GM23248 (cell line): ENCODE measurements around the gene KSR2. TPM values are rescaled to one million over a fixed set of nuclear protein-coding genes. Genes with fewer than 3 reads are reported as not detected.

Source experiments
- DNase-seq: peaks from one replicate; pipeline ENCODE4 v3.0.0-alpha.2; 2015
- H2AFZ ChIP-seq: fragments of 200-600 bp; sonication (generic); 2 replicates; pipeline ENCODE4 v1.6.1; 2016; ENCODE audit warnings: antibody characterized with exemption
- H3F3A ChIP-seq: fragments of 200-600 bp; sonication (generic); 2 replicates; pipeline ENCODE4 v1.6.1; 2016; ENCODE audit warnings: mild to moderate bottlenecking, antibody characterized with exemption, mixed run types; ENCODE audit not compliant: insufficient read depth
- H3K27ac ChIP-seq: fragments of 200-600 bp; sonication (generic); 2 replicates; pipeline ENCODE4 v1.5.1; 2016; ENCODE audit warnings: mild to moderate bottlenecking
- H3K27me3 ChIP-seq: fragments of 200-600 bp; sonication (generic); replicated peaks from 2 replicates; pipeline ENCODE4 v1.6.1; 2016; ENCODE audit warnings: mild to moderate bottlenecking; ENCODE audit not compliant: insufficient read depth
- H3K36me3 ChIP-seq: fragments of 200-600 bp; sonication (generic); 2 replicates; pipeline ENCODE4 v1.6.1; 2016; ENCODE audit warnings: low read depth, mild to moderate bottlenecking
- H3K4me1 ChIP-seq: fragments of 200-600 bp; sonication (generic); 2 replicates; pipeline ENCODE4 v1.6.1; 2016; ENCODE audit warnings: mild to moderate bottlenecking; ENCODE audit not compliant: insufficient read depth
- H3K4me2 ChIP-seq: fragments of 200-600 bp; sonication (generic); one replicate; pipeline ENCODE4 v1.6.1; 2016; ENCODE audit warnings: mild to moderate bottlenecking; ENCODE audit not compliant: unreplicated experiment
- H3K4me3 ChIP-seq: fragments of 200-600 bp; sonication (generic); 2 replicates; pipeline ENCODE4 v1.5.1; 2016; ENCODE audit warnings: mild to moderate bottlenecking
- H3K79me2 ChIP-seq: fragments of 200-600 bp; sonication (generic); 2 replicates; pipeline ENCODE4 v1.6.1; 2016; ENCODE audit warnings: mild to moderate bottlenecking; ENCODE audit not compliant: insufficient read depth
- H3K9ac ChIP-seq: fragments of 200-600 bp; sonication (generic); 2 replicates; pipeline ENCODE4 v1.6.1; 2016; ENCODE audit warnings: mild to moderate bottlenecking
- H3K9me2 ChIP-seq: fragments of 200-600 bp; sonication (generic); 2 replicates; pipeline ENCODE4 v1.6.1; 2016; ENCODE audit warnings: mixed run types, mild to moderate bottlenecking, moderate library complexity; ENCODE audit not compliant: insufficient read depth
- H3K9me3 ChIP-seq: fragments of 200-600 bp; sonication (generic); one replicate; pipeline ENCODE4 v1.6.1; 2017; ENCODE audit warnings: low read depth
- H4K20me1 ChIP-seq: fragments of 200-600 bp; sonication (generic); 2 replicates; pipeline ENCODE4 v1.6.0; 2016; ENCODE audit not compliant: insufficient read depth
- EZH2 ChIP-seq: fragments of 200-600 bp; sonication (generic); IDR thresholded peaks from 2 replicates; pipeline ENCODE4 v1.6.1; 2018; ENCODE audit warnings: antibody characterized with exemption, mild to moderate bottlenecking; ENCODE audit not compliant: insufficient read depth, poor library complexity, severe bottlenecking
- EZH2phosphoT487 ChIP-seq: fragments of 200-600 bp; sonication (generic); IDR thresholded peaks from 2 replicates; pipeline ENCODE4 v1.6.1; 2018; ENCODE audit warnings: antibody characterized with exemption, moderate library complexity, mild to moderate bottlenecking, low read depth; ENCODE audit not compliant: insufficient read depth
- WGBS, 2 experiments: methylation state at CpG; one replicate each; pipeline ENCODE4 v1.1.6; 2015 to 2017; ENCODE audit warnings: low lambda C conversion rate in 2 of 2, low coverage in 1 of 2; ENCODE audit errors: missing lambda C conversion rate in 2 of 2; 5-methylcytosine and 5-hydroxymethylcytosine counted together
- in situ Hi-C: fragments of 300-500 bp; cut with MboI; formaldehyde crosslinking; loops from 2 replicates; pipeline ENCODE4 v1.15.0; 2020
- polyA plus RNA-seq: library from polyadenylated mRNA; unstranded; fragments of >200 nt; fragmentation: Nextera tagmentation; extraction: Ambion mirVana; gene quantifications from 2 replicates; pipeline ENCODE4 v1.2.1, GENCODE V29; 2016
- total RNA-seq: library from RNA; depleted of rRNA; stranded (reverse); fragments of >200 nt; shearing (Covaris generic); gene quantifications from 2 replicates; pipeline ENCODE4 v1.2.3, GENCODE V29; 2014

Gene KSR2
- total and polyA plus RNA-seq, 2 experiments from 2014 or later: not detected

DNA sequence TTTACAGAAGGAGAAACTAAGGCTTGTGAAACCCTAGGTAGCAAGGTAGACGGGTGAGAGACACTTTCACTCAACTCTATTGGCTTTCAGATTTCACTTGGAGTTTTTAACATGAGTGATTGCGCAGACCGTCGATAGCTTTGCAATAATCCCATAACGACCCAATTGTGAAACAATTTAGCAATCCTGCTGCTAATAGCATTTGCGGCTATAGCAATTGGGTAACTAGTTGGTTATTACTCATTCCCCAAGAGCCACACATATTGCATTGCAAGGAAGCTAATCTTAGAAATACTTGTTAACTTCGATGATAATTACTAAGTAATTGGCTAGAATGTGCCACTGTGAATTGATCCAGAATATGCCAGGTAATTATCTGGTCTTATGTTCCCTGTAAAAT is 447.4 kb downstream of the KSR2 start:
- 13% methylated on average over 7 of the region's 7 CpGs for WGBS, 2 experiments

DNA sequence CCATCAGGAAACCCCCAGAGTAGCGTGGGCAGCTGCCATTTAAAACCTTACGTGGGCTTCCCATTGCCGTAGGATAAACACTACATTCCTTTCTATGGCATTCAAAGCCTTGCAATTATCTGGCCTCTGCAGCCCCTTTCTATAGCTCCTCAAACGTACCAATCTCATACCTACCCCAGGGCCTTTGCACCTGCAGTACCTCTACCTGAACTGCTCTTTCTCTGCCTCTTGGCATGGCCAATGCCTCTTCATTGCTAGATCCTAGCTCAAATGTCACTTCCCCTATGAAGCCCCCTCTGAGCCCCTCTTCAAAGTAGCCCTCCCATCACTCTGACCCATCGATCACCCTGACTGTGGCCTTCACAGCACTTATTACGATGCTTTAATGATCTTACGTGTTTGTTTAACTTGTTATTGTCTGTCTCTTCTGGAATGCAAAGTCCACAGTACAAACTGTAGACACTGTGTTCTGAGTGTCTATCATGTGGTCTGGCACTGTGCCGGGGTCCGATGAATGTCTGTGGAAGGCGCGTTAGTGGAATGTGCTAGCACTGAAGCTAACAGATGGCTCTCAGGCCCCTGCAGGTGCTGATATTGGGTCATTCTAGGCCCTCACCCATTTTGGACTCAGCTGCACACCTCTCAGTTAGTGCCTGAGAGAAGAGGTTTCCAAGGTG is 450.1 kb downstream of the KSR2 start:
- H3K27me3 ChIP-seq: no peaks in the 10 kb centered on the region

More for the DNA sequence above, 447.4 kb downstream of the KSR2 start:
- H2AFZ ChIP-seq: no peak overlapping the region
- H3K4me3 ChIP-seq: no peak overlapping the region
- H3K27me3 ChIP-seq: no peaks in the 10 kb centered on the region
- H3F3A ChIP-seq: no peaks in the 10 kb centered on the region
- no peak overlapping the region for H3K27ac ChIP-seq
- peak; percentile 49 for DNase-seq
- no peaks in the 10 kb centered on the region for H3K9me3 ChIP-seq
- H3K36me3 ChIP-seq: no peaks in the 10 kb centered on the region
- H3K4me2 ChIP-seq: no peak overlapping the region
- H3K79me2 ChIP-seq: no peaks in the 10 kb centered on the region
- no peak overlapping the region for H3K9ac ChIP-seq
- H3K4me1 ChIP-seq: no peaks in the 10 kb centered on the region
- no peak for TF ChIP-seq EZH2phosphoT487
- TF ChIP-seq EZH2: no peak
- no peaks in the 10 kb centered on the region for H4K20me1 ChIP-seq
- H3K9me2 ChIP-seq: no peaks in the 10 kb centered on the region
- in situ Hi-C loops: no loop called here

DNA sequence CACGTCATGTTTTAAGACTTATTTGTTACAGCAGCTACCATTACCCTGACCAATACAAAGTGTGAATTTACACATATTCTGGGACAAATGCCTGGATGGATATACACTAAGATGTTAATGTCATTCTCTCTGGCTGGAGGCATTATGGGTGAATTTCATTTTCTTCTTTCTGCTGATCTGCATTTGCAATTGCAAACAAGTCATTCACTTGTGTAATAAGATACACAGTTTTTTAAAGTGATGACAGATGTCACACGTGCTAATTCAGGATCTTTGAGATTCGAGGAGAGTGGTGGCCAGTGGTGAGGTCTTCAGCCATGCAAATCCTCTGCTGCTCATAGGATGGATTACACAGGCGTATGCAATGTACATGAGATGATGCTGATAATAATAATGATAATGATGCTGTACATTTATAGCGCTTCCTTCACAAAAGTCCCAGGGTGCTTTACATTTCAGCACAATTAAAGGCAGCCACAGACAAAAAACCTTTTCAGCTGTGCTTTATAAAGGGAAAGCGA is 451.5 kb downstream of the KSR2 start:
- Histone ChIP-seq H4K20me1 (no peaks in the 10 kb centered on the region), H3K4me1 (no peaks in the 10 kb centered on the region), H3K9me3 (no peaks in the 10 kb centered on the region), H3K36me3 (no peaks in the 10 kb centered on the region), H3K27me3 (no peaks in the 10 kb centered on the region), H3K9me2 (no peaks in the 10 kb centered on the region), H3K79me2 (no peaks in the 10 kb centered on the region), H3K9ac (no peak overlapping the region), H3K4me2 (no peak overlapping the region), H3K27ac (no peak overlapping the region), H2AFZ (no peak overlapping the region), H3K4me3 (no peak overlapping the region), H3F3A (no peaks in the 10 kb centered on the region)
- in situ Hi-C loops: no loop called here
- WGBS, 2 experiments: 37 to 39% methylated on average over 6 of the region's 6 CpGs
- DNase-seq: no peak
- TF ChIP-seq EZH2 (no peak), EZH2phosphoT487 (no peak)

More for the DNA sequence above, 450.1 kb downstream of the KSR2 start:
- H3K9ac ChIP-seq: no peak overlapping the region
- no peaks in the 10 kb centered on the region for H4K20me1 ChIP-seq
- no peaks in the 10 kb centered on the region for H3K4me1 ChIP-seq
- H3K79me2 ChIP-seq: no peaks in the 10 kb centered on the region
- H3K9me3 ChIP-seq: no peaks in the 10 kb centered on the region
- no peak overlapping the region for H2AFZ ChIP-seq
- no peak overlapping the region for H3K4me2 ChIP-seq
- H3K9me2 ChIP-seq: no peaks in the 10 kb centered on the region
- H3F3A ChIP-seq: no peaks in the 10 kb centered on the region
- H3K27ac ChIP-seq: no peak overlapping the region
- in situ Hi-C loops: no loop called here
- no peaks in the 10 kb centered on the region for H3K36me3 ChIP-seq
- TF ChIP-seq EZH2 (no peak), EZH2phosphoT487 (no peak)
- DNase-seq: no peak
- H3K4me3 ChIP-seq: no peak overlapping the region
- 40 to 45% methylated on average over 11 of the region's 11 CpGs for WGBS, 2 experiments

DNA sequence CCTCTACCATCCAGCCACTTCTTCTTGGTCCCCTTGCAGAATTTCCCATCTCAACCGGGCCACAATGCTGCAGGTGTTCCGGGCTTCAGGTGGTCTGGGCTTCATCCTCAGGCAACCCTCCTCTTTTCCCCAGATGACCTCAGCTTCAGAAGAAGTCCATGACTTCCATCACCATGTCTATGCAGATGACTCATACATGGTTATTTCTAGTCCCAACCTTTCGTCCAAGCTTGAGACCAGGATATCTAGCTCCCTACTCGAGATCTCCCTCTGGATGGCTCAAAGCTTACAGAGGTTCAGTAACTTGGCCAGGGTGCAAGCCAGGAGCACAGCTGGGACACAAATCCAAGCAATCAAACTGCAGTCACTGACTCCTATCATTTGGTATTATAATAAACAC is 452.8 kb downstream of the KSR2 start:
- Histone ChIP-seq H3K27me3 (no peaks in the 10 kb centered on the region), H3K27ac (no peak overlapping the region), H3K79me2 (no peaks in the 10 kb centered on the region), H3K9me3 (no peaks in the 10 kb centered on the region), H3K4me2 (no peak overlapping the region), H3F3A (no peaks in the 10 kb centered on the region), H3K36me3 (no peaks in the 10 kb centered on the region), H3K4me1 (no peaks in the 10 kb centered on the region), H3K4me3 (no peak overlapping the region), H2AFZ (no peak overlapping the region), H3K9me2 (no peaks in the 10 kb centered on the region), H4K20me1 (no peaks in the 10 kb centered on the region), H3K9ac (no peak overlapping the region)
- DNase-seq: no peak
- TF ChIP-seq EZH2phosphoT487 (no peak), EZH2 (no peak)
- WGBS, 2 experiments: 25 to 29% methylated on average over 4 of the region's 4 CpGs
- in situ Hi-C loops: no loop called here
